VCaP (cell line): ENCODE data around the gene FSIP1.

ENCODE experiments used
- H3K27ac ChIP-seq: fragments of 450-650 bp; 2 replicates; pipeline ENCODE4 v1.5.1; 2017
- TF ChIP-seq, protein P1 (sequence below): fragments of 450-650 bp; conservative IDR thresholded peaks from 2 replicates; pipeline ENCODE4 v1.5.1; 2017; ENCODE audit warnings: mild to moderate bottlenecking, moderate library complexity

FSIP1 gene

DNA sequence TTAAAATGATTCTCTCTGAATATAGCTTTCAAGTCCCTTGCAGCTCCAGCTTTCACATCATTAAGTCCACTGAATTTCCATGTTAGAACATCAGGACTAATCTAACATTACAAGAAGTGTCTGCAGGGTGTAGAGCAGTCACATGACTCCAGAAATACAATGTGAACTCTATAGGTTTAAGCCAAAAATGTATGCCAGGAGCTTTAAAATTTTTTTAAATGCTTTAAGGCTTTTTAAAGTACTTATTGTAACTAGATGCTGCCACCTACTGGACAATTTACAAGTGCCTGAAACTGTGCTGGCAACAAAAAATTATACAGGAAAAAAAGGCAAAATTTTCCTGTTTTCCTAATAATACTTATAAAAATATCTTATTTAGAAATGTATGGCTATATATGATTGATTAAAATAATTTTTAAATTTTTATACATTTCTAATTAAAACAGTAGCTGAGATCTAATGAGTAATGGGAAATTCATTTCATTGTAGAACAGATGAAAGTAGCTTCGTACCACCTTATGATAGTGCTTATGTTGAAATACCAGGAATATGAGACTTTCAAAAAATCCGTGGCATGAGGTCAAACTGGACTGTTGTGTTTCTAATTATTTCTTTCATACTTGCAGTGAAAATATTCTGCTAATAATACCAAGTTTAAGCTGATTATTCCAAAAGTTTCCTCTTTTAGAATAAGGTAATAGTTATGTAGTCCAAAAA lies 25.7 kb downstream of the FSIP1 start:
- H3K27ac ChIP-seq: no peak overlapping the region
- TF ChIP-seq, protein P1, sequence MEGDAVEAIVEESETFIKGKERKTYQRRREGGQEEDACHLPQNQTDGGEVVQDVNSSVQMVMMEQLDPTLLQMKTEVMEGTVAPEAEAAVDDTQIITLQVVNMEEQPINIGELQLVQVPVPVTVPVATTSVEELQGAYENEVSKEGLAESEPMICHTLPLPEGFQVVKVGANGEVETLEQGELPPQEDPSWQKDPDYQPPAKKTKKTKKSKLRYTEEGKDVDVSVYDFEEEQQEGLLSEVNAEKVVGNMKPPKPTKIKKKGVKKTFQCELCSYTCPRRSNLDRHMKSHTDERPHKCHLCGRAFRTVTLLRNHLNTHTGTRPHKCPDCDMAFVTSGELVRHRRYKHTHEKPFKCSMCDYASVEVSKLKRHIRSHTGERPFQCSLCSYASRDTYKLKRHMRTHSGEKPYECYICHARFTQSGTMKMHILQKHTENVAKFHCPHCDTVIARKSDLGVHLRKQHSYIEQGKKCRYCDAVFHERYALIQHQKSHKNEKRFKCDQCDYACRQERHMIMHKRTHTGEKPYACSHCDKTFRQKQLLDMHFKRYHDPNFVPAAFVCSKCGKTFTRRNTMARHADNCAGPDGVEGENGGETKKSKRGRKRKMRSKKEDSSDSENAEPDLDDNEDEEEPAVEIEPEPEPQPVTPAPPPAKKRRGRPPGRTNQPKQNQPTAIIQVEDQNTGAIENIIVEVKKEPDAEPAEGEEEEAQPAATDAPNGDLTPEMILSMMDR: peak; percentile 84

DNA sequence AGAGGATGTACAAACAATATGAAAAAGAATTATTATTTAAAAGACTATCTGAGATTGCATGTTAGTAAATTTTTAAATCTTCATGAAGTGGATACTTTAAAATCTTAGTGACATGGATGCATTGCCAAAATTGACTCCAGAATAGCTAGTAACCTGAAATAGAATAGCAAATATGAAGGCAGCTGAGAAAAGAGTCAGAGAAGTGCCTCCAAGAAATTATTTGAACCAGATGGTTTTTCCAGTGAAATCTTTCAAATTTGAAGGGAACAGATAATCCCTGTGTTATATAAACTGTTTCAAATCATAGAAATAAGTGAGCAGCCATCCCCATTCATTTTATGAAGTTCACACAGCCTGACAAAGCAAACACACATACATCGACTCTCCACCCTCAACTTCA lies 29.6 kb downstream of the FSIP1 start:
- H3K27ac ChIP-seq: no peak overlapping the region
- TF ChIP-seq, protein P1: no peak

DNA sequence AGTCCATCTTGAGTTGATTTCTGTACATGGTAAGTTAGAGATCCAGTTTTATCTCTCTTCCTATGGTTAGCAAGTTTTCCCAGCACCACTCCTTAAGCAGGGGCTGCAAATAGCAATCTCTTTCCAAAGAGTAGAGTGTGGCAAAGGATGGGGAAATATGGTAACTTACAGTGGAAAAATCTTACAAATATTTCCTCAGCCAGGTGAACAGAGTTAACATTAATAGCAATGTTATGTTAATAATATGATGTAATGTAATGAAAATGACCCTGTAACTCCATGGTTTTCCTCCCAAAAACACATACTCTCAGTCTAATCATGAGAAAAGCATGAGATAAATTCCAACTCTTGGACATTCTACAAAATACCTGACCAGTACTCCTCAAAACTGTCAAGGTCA lies 30.4 kb downstream of the FSIP1 start:
- no peak overlapping the region for H3K27ac ChIP-seq
- TF ChIP-seq, protein P1: no peak

DNA sequence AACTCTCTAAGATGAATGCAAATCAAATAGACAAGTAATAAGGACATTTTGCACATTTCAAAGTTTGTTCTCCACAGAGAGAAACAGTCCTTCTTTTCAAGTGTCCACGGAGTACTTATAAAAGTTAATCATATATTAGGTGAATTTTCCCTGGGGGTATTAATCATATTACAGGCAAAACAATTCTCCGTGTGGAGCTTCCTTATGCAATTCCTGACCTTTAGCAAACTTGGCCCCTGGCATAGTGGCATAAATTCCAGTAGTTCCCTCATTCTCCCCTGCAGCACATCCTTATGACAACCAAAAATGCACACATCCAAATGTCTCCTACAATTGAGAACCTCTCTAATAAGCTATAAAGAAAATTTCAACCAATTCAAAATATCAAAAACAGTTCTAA lies 34.4 kb downstream of the FSIP1 start:
- TF ChIP-seq, protein P1: no peak
- peak overlapping the region; percentile 63 for H3K27ac ChIP-seq

DNA sequence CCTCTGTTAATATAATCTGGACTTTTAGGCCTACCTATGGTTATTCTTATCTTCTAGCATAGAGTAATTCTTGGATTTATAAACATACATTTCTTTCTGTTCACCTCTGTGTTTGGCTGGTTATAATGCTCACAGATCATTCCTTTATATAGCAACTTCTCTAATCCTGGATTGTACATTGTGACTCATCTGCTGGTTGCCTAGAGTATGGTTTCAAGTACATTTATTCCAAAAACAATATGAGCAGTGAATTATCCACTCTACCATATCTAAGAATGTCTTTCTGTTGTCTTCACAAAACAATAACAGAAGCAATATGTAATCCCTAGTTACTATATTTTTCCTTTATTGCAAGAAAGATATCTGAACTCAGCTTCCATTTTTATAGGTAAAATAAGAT lies 35.3 kb downstream of the FSIP1 start:
- peak overlapping the region; percentile 63 for H3K27ac ChIP-seq

DNA sequence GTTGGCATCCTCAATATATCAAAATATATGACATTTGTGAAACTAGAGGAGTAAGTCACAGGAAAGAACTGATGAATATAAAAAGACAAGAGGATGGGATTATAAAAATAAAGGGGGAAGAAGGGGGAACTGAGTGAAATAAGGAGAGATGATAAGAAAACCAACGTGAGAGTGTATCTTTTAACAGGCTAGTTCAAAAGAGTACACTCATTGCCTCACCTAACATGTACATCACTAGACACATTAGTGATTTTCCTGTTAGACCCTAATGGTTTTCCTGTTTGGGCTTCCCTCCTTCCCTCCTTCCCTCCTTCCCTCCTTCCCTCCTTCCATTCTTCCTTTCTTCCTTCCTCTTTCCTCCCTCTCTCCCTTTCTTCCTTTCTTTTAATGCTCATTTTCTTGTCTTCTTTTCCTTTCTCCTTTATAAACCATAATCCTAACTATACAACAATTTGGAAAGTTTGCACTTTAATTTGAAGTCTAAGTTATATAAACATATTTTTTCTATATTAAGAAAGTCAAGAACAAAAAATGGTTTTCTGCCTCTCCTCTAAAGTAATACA lies 35.8 kb downstream of the FSIP1 start:
- TF ChIP-seq, protein P1: no peak
- no peak overlapping the region for H3K27ac ChIP-seq

More for the DNA sequence above, 35.3 kb downstream of the FSIP1 start:
- TF ChIP-seq, protein P1: no peak

DNA sequence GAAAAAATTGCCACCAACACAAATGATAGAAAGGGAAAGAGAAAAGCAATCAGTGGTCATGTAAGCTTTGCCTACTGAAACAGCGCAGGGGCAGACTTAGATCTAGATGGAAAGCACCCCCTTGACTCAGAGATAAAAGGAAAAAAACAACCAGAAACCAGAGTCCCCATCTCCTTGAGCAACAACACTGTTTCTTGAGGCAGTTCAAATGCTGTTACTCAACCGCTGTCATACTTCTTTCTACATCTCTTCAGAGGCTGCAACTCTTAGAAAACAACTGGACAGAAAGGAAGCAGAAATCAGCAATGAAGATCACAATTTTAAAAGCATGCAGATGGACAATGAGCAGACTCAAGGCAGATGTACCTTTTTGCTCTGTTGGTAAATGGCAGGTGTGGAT lies 36.5 kb downstream of the FSIP1 start:
- TF ChIP-seq, protein P1: no peak
- no peak overlapping the region for H3K27ac ChIP-seq
